Measurements from ENCODE around the gene SPAG16.

DNA sequence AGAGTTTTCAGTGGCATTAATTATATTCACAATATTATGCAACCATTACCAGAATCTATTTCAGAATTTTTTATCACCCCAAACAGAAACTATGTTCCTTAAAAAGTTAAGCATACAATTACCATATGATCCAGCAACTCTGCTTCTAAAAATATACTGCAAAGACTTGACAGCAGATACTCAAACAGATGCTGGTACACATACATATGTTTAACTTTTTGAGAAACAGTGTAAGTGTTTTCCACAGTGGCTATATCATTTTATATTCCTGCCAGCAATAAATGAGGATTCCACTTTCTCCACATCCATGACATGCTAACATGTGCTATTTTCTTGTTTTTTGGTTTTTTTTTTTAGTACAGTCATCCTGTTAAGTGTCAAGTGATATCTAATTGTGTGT lies 687.3 kb downstream of the SPAG16 start:
- TF ChIP-seq CTCF (IDR thresholded peaks at IDR 0.05; ENCODE audit: low read length) = no peak
- no peak for TF ChIP-seq EZH2 (IDR thresholded peaks at IDR 0.05; ENCODE audit: borderline replicate concordance, low read length)

Data from OCI-LY1 (cell line).